Panc1 (cell line): ENCODE data around the gene TMEM269. TPM values are rescaled to one million over a fixed set of nuclear protein-coding genes. Genes with fewer than 3 reads are reported as not detected.

Experiments used
- ATAC-seq: fragments of 200-7000 bp; cut with Tn5 transposase; 2 replicates; pipeline ENCODE4 v1.9.1; 2020; ENCODE audit warnings: mild to moderate bottlenecking, moderate library complexity
- BruUV-seq: library from RNA; stranded (reverse); fragments of 400-500 nt; replicated peaks from 2 replicates; lab custom pipeline; 2021; lab: Mats Ljungman, UMichigan
- CTCF ChIA-PET: fragments of 300-600 bp; sonication (Branson Sonifier 250); formaldehyde crosslinking; loops from one replicate; lab custom pipeline; 2022; ENCODE audit warnings: antibody characterized with exemption; lab: Charles Lee
- POLR2A ChIA-PET: fragments of 300-600 bp; sonication (Branson Sonifier 250); formaldehyde crosslinking; loops from one replicate; lab custom pipeline; 2022; ENCODE audit warnings: antibody characterized with exemption; lab: Charles Lee
- DNase-seq: peaks from one replicate; pipeline ENCODE4 v3.0.0-alpha.2; 2010; ENCODE audit warnings: low read depth, low spot score
- H3K27ac ChIP-seq: 2 replicates; pipeline ENCODE4 v1.5.1; 2011; ENCODE audit warnings: mild to moderate bottlenecking, low read length, inconsistent platforms
- H3K27me3 ChIP-seq: fragments of 200-500 bp; sonication (Bioruptor generic); 2 replicates; pipeline ENCODE4 v1.6.0; 2014; ENCODE audit warnings: low read length, inconsistent platforms; ENCODE audit not compliant: control insufficient read depth, insufficient read depth
- H3K36me3 ChIP-seq: fragments of 200-500 bp; sonication (Bioruptor generic); 2 replicates; pipeline ENCODE4 v1.5.1; 2014; ENCODE audit warnings: inconsistent platforms, mild to moderate bottlenecking, low read length, moderate library complexity; ENCODE audit not compliant: control insufficient read depth, insufficient read depth
- H3K4me1 ChIP-seq: 2 replicates; pipeline ENCODE4 v1.5.1; 2011; ENCODE audit warnings: inconsistent platforms, mild to moderate bottlenecking, low read length, moderate library complexity; ENCODE audit not compliant: control insufficient read depth, insufficient read depth
- H3K4me3 ChIP-seq, 2 experiments: 2 replicates each; pipeline ENCODE4 v1.5.1; 2011 to 2012; ENCODE audit warnings: low read depth in 2 of 2, low read length in 2 of 2, mild to moderate bottlenecking in 2 of 2, inconsistent platforms in 1 of 2, moderate library complexity in 1 of 2
- H3K9me3 ChIP-seq: fragments of 200-500 bp; sonication (Bioruptor generic); 2 replicates; pipeline ENCODE4 v1.5.1; 2014; ENCODE audit warnings: low read depth, mild to moderate bottlenecking, inconsistent platforms, low read length, moderate library complexity; ENCODE audit not compliant: control insufficient read depth, insufficient read depth
- POLR2AphosphoS5 ChIP-seq: IDR thresholded peaks from 2 replicates; pipeline ENCODE4 v1.6.1; 2012; ENCODE audit warnings: mild to moderate bottlenecking, low read depth, low read length, moderate library complexity
- SIN3A ChIP-seq: IDR thresholded peaks from 2 replicates; pipeline ENCODE4 v1.6.1; 2012; ENCODE audit warnings: low read depth, mild to moderate bottlenecking, low read length, moderate library complexity, borderline replicate concordance; ENCODE audit not compliant: insufficient read depth
- TCF7L2 ChIP-seq: IDR thresholded peaks from 2 replicates; pipeline ENCODE4 v1.6.1; 2011; ENCODE audit warnings: mild to moderate bottlenecking, low read depth, low read length, inconsistent platforms
- in situ Hi-C: cut with HindIII; loops from 2 replicates; pipeline ENCODE4 v1.10.0; 2016; ENCODE audit warnings: low sequenced_read_pairs, low pct_unique_long_range_greater_than_20kb
- intact Hi-C: fragments of 100-400 bp; cut with micrococcal nuclease; formaldehyde crosslinking; loops from one replicate; pipeline ENCODE4 v1.10.0; 2022; ENCODE audit not compliant: unreplicated experiment
- total RNA-seq: library from RNA; stranded (reverse); gene quantifications from one replicate; pipeline ENCODE4 v1.2.1, GENCODE V29; 2021; ENCODE audit not compliant: unreplicated experiment
- TF ChIP-seq, protein P1 (sequence below), 2 experiments: IDR thresholded peaks; 2 replicates each; pipeline ENCODE4 v1.6.1; 2011 to 2012; ENCODE audit warnings: low read depth in 2 of 2, control low read depth in 1 of 2, low read length in 1 of 2, mild to moderate bottlenecking in 1 of 2, moderate library complexity in 1 of 2; ENCODE audit not compliant: insufficient read depth in 1 of 2
- TF ChIP-seq, protein P2 (sequence below): fragments of 450-650 bp; IDR thresholded peaks from 2 replicates; pipeline ENCODE4 v1.5.1; 2017; ENCODE audit warnings: mild to moderate bottlenecking

Gene TMEM269
- total RNA-seq, 1 experiment from 2014 or later = 0.13 TPM

DNA sequence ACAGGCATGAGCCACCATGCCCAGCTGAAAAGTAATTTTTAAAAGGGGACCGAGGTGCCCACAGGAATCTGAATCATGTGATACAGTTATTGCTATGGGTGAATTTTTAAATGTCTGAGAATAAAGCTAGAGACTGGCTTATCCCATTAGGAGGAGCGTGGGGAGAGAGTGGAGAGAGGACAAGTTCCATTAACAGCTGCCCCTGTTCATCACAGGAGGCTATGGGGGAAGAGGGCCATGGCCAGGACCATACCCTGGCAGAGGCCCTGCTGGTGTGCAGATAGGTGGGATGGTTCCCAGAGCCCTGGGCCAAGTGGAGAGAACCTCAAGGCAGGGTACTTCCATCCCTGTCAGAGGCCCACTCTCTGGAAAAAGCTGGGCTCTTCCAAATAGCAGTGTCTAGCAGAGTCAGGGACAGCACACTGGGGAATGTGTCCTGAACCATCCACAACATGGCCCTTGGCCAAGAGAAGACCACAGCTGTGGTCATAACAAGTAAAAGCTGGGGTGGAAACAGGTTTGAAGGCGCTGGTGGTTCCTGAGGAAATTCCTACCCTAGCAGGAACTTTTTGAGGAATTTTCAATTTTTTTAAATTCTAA, 48.0 kb downstream of the TMEM269 start:
- Histone ChIP-seq H3K36me3 (no peaks in the 10 kb centered on the region), H3K4me1 (no peaks in the 10 kb centered on the region), H3K9me3 (no peaks in the 10 kb centered on the region), H3K27ac (no peak overlapping the region), H3K4me3 (no peak overlapping the region), H3K27me3 (no peaks in the 10 kb centered on the region)
- in situ Hi-C loops (no loop called here), intact Hi-C loops (no loop called here)
- POLR2A ChIA-PET = interaction anchor here (0.5 to 1.0 kb wide), 2 partner anchors 13 to 88 kb away, joined by 4 to 9 read pairs; partner anchors contain the start of gene ZNF691
- ATAC-seq (no peak), DNase-seq (no peak)
- no TSS peak for BruUV-seq
- CTCF ChIA-PET = interaction anchor here (0.6 to 0.7 kb wide), 2 partner anchors 25 to 289 kb away, joined by 3 to 5 read pairs; no protein-coding TSS in a partner anchor
- no peak for TF ChIP-seq POLR2AphosphoS5
- TF ChIP-seq, protein P1, sequence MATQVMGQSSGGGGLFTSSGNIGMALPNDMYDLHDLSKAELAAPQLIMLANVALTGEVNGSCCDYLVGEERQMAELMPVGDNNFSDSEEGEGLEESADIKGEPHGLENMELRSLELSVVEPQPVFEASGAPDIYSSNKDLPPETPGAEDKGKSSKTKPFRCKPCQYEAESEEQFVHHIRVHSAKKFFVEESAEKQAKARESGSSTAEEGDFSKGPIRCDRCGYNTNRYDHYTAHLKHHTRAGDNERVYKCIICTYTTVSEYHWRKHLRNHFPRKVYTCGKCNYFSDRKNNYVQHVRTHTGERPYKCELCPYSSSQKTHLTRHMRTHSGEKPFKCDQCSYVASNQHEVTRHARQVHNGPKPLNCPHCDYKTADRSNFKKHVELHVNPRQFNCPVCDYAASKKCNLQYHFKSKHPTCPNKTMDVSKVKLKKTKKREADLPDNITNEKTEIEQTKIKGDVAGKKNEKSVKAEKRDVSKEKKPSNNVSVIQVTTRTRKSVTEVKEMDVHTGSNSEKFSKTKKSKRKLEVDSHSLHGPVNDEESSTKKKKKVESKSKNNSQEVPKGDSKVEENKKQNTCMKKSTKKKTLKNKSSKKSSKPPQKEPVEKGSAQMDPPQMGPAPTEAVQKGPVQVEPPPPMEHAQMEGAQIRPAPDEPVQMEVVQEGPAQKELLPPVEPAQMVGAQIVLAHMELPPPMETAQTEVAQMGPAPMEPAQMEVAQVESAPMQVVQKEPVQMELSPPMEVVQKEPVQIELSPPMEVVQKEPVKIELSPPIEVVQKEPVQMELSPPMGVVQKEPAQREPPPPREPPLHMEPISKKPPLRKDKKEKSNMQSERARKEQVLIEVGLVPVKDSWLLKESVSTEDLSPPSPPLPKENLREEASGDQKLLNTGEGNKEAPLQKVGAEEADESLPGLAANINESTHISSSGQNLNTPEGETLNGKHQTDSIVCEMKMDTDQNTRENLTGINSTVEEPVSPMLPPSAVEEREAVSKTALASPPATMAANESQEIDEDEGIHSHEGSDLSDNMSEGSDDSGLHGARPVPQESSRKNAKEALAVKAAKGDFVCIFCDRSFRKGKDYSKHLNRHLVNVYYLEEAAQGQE (IDR thresholded peaks at IDR 0.05; ENCODE audit: insufficient read depth in 1 of 2, low read depth in 2 of 2, low read length in 1 of 2) = no peak
- TF ChIP-seq, protein P2, sequence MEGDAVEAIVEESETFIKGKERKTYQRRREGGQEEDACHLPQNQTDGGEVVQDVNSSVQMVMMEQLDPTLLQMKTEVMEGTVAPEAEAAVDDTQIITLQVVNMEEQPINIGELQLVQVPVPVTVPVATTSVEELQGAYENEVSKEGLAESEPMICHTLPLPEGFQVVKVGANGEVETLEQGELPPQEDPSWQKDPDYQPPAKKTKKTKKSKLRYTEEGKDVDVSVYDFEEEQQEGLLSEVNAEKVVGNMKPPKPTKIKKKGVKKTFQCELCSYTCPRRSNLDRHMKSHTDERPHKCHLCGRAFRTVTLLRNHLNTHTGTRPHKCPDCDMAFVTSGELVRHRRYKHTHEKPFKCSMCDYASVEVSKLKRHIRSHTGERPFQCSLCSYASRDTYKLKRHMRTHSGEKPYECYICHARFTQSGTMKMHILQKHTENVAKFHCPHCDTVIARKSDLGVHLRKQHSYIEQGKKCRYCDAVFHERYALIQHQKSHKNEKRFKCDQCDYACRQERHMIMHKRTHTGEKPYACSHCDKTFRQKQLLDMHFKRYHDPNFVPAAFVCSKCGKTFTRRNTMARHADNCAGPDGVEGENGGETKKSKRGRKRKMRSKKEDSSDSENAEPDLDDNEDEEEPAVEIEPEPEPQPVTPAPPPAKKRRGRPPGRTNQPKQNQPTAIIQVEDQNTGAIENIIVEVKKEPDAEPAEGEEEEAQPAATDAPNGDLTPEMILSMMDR = no peak
- no peak for TF ChIP-seq TCF7L2
- TF ChIP-seq SIN3A = no peak

DNA sequence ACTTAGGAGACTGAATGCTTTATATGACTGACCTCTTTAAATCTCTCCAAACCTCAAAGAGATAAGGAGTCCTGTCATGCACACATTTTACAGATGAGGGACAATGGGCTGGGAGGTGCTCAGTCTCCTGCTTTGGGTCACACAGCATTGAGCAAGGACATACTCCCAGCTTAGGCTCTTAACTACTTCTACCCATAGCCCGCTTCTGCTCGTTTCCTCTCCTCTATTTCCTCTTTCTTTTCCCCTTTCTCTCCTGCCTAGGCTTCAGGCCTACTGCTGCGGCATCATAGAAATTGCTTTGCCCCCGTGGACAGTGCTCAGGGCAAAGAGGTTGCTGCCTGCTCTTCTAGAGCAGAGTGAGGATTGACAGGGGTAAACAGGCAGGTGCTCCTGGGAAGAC, 49.2 kb downstream of the TMEM269 start:
- no peaks in the 10 kb centered on the region for H3K27me3 ChIP-seq
- in situ Hi-C loops = no loop called here
- H3K27ac ChIP-seq = no peak overlapping the region
- no peaks in the 10 kb centered on the region for H3K9me3 ChIP-seq
- CTCF ChIA-PET = no interaction called here
- BruUV-seq = no TSS peak
- intact Hi-C loops = no loop called here
- no peaks in the 10 kb centered on the region for H3K4me1 ChIP-seq
- H3K4me3 ChIP-seq = no peak overlapping the region
- TF ChIP-seq POLR2AphosphoS5 = no peak
- no peak for TF ChIP-seq SIN3A
- TF ChIP-seq, protein P1 (IDR thresholded peaks at IDR 0.05; ENCODE audit: insufficient read depth in 1 of 2, low read depth in 2 of 2, low read length in 1 of 2) = no peak
- TF ChIP-seq, protein P2 = no peak
- TF ChIP-seq TCF7L2 = no peak
- ATAC-seq (no peak), DNase-seq (no peak)
- POLR2A ChIA-PET = no interaction called here
- no peaks in the 10 kb centered on the region for H3K36me3 ChIP-seq
